Keratinocyte (primary cell): Measurements from ENCODE around the gene LPIN1.

Experiments
- CTCF ChIP-seq, 3 experiments: IDR thresholded peaks in 1 of 3; conservative IDR thresholded peaks in 1 of 3; optimal IDR thresholded peaks in 1 of 3; 2 replicates in 2 of 3; 3 replicates in 1 of 3; pipeline versions ENCODE3 to v1.5.1; 2011; ENCODE audit warnings: low read length in 3 of 3, mild to moderate bottlenecking in 3 of 3, moderate library complexity in 2 of 3, control low read depth in 1 of 3, inconsistent platforms in 1 of 3; ENCODE audit not compliant: insufficient read depth in 2 of 3; ENCODE audit errors: extremely low read depth in 1 of 3
- EZH2 ChIP-seq: IDR thresholded peaks from one replicate; pipeline ENCODE4 v1.6.1; 2012; ENCODE audit warnings: inconsistent platforms, mild to moderate bottlenecking, low read length, moderate library complexity

GRCh38 chr2:11828933-11829323 is 82.5 kb downstream of the LPIN1 start:
- no peak for TF ChIP-seq CTCF (optimal IDR thresholded peaks at IDR 0.05 in 1 of 3, IDR thresholded peaks at IDR 0.05 in 1 of 3, conservative IDR thresholded peaks at IDR 0.05 in 1 of 3; ENCODE audit: extremely low read depth in 1 of 3, insufficient read depth in 2 of 3, low read length in 3 of 3)
- no peak for TF ChIP-seq EZH2
